Inferior parietal cortex (tissue), 1 donor: ENCODE data around the gene ACTL6A.
A peak's percentile ranks its signal among the peaks of the same experiment; 100 is the strongest.

ENCODE experiments used
- DNase-seq: peaks from one replicate; pipeline ENCODE4 v3.0.0-alpha.2; 2016; ENCODE audit errors: extremely low spot score

ACTL6A gene

DNA sequence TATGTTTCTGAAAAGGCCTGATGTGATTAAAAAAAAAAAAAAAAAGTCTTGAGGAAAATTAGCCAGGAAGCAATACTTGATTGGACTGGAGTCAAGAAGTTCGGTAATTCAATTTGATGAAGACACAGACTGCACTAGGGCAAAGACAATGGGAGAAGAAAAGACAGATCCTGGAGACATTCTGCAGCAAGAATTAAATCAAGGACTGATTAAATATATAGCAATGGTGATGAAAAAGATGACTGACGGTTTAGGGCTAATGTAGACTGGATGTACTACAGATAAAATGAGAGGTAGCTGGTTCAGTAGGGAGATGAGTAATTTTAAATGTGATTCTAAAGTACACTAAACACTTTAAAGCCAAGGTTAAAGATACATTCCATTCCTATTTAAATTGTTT, 27.9 kb downstream of the ACTL6A start:
- DNase-seq, result no peak

GRCh38 chr3:179591313-179591712, 28.6 kb downstream of the ACTL6A start:
- no peak for DNase-seq

- DNase-seq, result no peak
Observed at GRCh38 chr3:179599531-179599930, 36.8 kb downstream of the ACTL6A start.

GRCh38 chr3:179603321-179603720, 40.6 kb downstream of the ACTL6A start:
- DNase-seq, result no peak

GRCh38 chr3:179603831-179604230, 41.1 kb downstream of the ACTL6A start:
- DNase-seq, result peak; percentile 8

DNA sequence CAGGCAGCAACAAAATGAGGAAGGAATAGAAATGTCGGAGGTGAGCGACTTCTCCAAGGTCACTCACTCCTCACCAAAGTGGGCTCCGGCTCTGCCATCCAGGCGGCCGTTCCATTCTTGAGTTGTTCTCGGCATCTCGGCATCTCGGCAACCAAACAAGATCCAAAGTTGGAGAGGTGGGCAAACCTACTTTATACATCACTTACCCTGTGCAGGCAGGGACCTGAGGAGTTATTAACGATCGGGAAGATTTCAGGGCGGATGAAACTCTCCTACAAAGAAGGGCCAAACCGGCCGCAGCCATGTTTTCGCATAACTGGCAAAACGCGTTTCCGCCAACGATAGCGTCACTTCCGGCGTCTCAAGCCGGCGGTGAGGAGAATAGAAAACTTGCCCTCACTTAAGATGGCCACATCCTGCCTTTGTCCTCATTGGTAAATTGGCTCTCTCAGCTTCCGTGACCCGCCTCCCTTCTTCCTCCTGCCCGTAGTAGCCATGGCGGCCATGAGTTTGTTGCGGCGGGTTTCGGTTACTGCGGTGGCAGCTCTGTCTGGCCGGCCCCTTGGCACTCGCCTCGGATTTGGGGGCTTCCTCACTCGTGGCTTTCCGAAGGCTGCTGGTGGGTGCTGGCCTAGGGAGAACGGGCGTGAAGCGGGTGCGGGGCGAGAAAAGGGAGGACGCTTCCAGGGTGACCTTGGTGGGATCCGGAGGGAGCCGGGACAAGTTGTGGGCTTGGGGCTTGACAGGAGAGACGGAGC, 41.8 kb downstream of the ACTL6A start, which contains the start of the genes MRPL47 and NDUFB5:
Gene MRPL47, minus strand, starts transcription at position 318 of the 758 bp plus-strand sequence. Its CDS starts 14 bp downstream, at position 304.
Gene NDUFB5, plus strand, starts transcription at position 474 of the 758 bp plus-strand sequence. Its CDS starts 22 bp downstream, at position 496.
- DNase-seq, result peak; percentile 100

- DNase-seq, result no peak
Observed at GRCh38 chr3:179606534-179607085, 43.9 kb downstream of the ACTL6A start.

DNA sequence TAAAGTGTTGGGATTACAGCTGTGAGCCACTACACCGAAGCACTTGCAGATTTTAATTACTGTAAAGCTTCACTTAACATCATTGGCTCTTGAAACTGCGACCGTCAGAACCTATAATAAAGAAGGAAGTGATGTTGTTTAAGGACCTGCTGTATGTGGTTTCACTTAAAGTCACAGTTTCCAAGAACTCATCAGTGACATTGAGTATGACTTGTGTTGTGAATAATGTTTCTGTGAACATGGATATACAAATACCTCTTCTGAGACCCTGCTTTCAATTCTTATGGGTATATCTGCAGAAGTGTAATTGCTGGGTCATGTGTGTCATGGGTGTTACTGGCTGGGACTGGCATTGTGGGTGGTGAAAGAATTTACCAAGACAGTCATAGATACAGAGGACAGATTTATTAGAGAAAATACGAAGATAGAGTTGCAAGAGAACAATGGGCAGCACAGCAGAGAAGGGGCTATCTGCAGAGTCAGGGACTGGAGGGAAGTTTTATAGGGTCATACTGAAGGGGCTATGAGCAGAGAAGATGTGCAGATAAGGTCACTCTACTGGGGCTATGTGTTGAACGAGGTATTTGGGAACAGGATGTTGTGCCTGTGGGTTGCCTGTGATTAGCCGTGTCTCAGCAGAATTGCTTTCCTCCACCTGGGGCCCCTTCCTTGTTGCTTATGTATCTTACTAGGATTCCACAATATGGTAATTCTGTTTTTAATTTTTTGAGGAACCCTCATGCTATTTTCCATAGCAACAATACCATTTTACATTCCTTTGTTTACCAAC, 46.4 kb downstream of the ACTL6A start:
- DNase-seq, result no peak

DNA sequence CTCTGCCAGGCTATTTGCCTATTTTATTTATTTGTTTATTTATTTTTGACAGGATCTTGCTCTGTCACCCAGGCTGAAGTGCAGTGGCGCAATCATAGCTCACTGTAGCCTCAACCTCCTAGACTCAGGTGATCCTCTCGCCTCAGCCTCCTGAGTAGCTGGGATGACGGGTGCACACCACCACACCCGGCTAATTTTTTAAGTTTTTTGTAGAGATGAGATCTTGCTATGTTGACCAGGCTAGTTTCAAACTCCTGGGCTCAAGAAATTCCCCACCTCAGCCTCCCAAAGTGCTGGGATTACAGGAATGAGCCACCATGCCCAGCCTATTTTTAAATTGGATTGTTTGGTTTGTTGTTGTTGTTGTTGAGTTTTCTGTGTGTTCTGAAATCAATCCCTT, 47.3 kb downstream of the ACTL6A start:
- no peak for DNase-seq

DNA sequence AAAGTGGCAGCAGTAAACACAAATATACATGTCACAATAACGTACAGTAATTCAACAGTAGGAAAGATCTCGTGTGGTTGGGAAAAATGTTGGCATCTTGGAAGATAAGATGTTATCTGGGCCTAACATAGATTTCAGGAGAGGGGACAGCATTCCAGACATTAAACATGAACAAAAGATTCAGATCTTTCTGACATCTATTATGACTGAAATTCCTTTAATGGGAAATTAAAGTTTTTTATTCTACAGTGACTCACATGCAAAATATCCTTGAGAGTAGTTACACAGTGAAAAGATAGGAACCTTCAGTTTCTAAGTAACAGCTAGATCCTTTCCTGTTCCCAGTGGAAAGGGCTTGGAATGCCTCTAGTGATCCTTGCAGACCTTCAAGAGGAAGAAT, 51.1 kb downstream of the ACTL6A start:
- no peak for DNase-seq

DNA sequence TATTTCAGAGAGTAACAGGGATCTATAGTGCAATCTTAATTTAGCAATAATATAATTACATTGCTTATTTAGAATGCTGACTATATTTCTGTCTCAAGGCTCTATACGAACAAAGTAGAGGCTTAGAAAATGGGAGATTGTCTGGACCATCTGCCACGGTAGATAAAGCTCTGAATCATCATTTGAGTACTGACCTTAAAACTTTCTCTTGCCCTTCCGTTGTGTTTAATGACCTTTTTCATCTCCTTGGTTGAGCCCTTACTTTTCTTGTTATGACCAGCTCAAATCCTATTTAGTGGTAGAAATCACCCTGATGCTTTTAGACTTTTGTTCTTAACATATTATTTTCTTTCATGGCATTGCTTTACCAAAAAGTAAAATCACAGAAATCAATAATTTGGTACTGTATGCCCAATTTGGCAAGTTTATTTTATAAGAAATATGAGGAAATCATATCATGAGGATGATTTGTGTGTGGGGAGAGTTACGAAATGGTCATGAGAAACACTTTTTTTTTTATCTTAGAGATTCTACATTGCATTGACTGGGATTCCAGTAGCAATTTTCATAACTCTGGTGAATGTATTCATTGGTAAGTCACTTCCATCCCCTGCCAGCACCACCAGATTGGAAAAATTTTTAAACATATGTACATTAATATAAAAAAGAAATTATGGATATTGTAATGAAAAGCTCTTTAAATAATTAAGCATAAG, 52.9 kb downstream of the ACTL6A start:
- DNase-seq, result no peak

GRCh38 chr3:179622023-179622422, 59.3 kb downstream of the ACTL6A start:
- DNase-seq, result no peak

DNA sequence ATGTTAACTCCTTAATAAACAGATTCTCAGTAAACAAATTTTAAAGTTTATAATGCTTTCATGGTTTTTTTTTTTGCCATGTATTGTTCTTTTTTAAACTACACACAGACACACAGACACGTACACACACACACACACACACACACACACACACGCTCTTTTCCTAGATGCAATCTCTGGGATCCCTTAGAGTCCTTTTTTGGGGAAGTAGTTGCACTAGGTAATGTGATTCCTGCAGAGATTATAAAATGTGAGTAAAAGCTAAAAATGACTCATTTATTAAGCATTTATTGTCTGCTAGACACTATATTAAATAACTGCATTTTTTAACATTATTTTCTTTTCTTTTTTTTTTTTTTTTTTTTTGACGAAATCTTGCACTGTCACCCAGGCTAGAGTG, 61.7 kb downstream of the ACTL6A start:
- DNase-seq, result no peak

DNA sequence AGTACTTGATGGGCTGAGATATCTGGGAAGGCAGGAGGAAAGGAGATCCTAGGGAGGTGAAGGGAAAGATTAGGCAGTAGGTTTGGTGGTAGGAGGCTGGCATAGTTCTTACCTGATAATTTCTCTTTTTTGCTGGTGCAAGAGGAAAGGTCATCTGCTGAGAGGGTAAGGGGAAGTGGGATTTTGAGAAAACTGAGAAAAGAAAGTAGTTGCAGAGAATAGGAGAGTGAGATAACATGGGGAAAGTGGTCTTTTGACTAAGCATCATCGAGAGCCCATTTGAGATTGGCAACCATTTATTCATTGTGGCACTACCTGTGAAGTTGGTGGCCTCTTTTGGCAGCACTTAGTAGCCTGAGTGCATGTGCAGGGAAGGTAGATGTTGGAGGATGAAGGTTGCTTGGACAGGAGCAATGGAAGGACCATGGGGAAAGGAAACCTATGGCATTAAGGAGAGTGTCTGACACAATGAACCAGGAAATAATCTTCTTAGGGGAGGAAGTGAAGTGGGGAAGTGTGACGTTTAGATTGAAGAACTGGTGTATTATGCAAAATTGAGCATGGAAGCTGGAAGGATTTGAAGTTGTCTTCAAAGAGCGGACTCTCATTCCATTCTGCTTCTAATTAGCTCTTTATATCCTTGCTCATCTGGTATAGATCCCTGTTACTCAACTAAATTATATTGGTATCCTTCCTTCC, 68.2 kb downstream of the ACTL6A start:
- no peak for DNase-seq
